Liver (tissue), 3 donors: ENCODE results near the gene P3H2.

ENCODE experiments used
- CTCF ChIP-seq: fragments of 150-350 bp; IDR thresholded peaks from 2 replicates; pipeline ENCODE4 v1.5.1; 2017; ENCODE audit warnings: improper control_type of control experiment, low read depth, low read length; ENCODE audit not compliant: missing input control
- EGR1 ChIP-seq, 2 donors: IDR thresholded peaks; 2 replicates each; pipeline ENCODE4 v1.6.1; 2016 to 2018; ENCODE audit warnings: antibody characterized with exemption in 2 of 2, low read depth in 2 of 2
- JUND ChIP-seq, 2 donors: IDR thresholded peaks; 2 replicates each; pipeline ENCODE4 v1.6.1; 2016; ENCODE audit warnings: antibody characterized with exemption in 2 of 2
- REST ChIP-seq: IDR thresholded peaks from 2 replicates; pipeline ENCODE4 v1.6.1; 2016; ENCODE audit warnings: antibody characterized with exemption, mild to moderate bottlenecking
- RXRA ChIP-seq, 2 donors: IDR thresholded peaks; 2 replicates each; pipeline ENCODE4 v1.6.1; 2017 to 2018; ENCODE audit warnings: antibody characterized with exemption in 2 of 2, mild to moderate bottlenecking in 1 of 2
- SP1 ChIP-seq: IDR thresholded peaks from 2 replicates; pipeline ENCODE4 v1.6.1; 2018; ENCODE audit warnings: antibody characterized with exemption, mild to moderate bottlenecking
- TAF1 ChIP-seq: conservative IDR thresholded peaks from 2 replicates; pipeline ENCODE4 v1.6.1; 2016; ENCODE audit warnings: antibody characterized with exemption, mild to moderate bottlenecking
- YY1 ChIP-seq: IDR thresholded peaks from 2 replicates; pipeline ENCODE4 v1.6.1; 2016; ENCODE audit warnings: antibody characterized with exemption, mild to moderate bottlenecking
- donor health status: healthy.
- donor health status: healthy.

GRCh38 chr3:190072856-190073255, 47.8 kb downstream of the P3H2 start:
- TF ChIP-seq SP1 (no peak), CTCF (no peak), YY1 (no peak), REST (no peak), JUND (IDR thresholded peaks at IDR 0.05) (no peak), EGR1 (IDR thresholded peaks at IDR 0.05; ENCODE audit: low read depth in 2 of 2) (no peak), TAF1 (no peak), RXRA (IDR thresholded peaks at IDR 0.05) (no peak)
